Prostate gland (tissue), 2 donors: Measurements from ENCODE around the gene LRBA. TPM values are rescaled to one million over a fixed set of nuclear protein-coding genes. Genes with fewer than 3 reads are reported as not detected.

Source experiments
- DNase-seq: peaks from one replicate; pipeline ENCODE4 v3.0.0-alpha.2; 2019; ENCODE audit warnings: low spot score
- H3K27ac ChIP-seq, 2 donors: fragments of 200-600 bp; sonication (generic); 2 replicates each; pipeline ENCODE4 v1.5.1; 2017 to 2019
- H3K27me3 ChIP-seq: fragments of 200-600 bp; sonication (generic); replicated peaks from 2 replicates; pipeline ENCODE4 v1.5.1; 2019; ENCODE audit not compliant: insufficient read depth
- H3K36me3 ChIP-seq, 2 donors: fragments of 200-600 bp; sonication (generic); 1 replicate in 1 of 2; 2 replicates in 1 of 2; pipeline versions ENCODE4 v1.5.1 to v1.8.1; 2017 to 2019
- H3K4me1 ChIP-seq: fragments of 200-600 bp; sonication (generic); replicated peaks from 2 replicates; pipeline ENCODE4 v1.5.1; 2019
- H3K4me3 ChIP-seq, 2 donors: fragments of 200-600 bp; sonication (generic); 2 replicates each; pipeline ENCODE4 v1.5.1; 2017 to 2019
- H3K9me3 ChIP-seq: fragments of 200-600 bp; sonication (generic); 2 replicates; pipeline ENCODE4 v1.5.1; 2017
- CTCF ChIP-seq, 4 experiments: fragments of 200-600 bp in 2 of 4; fragments of 450-650 bp in 2 of 4; sonication (generic) in 2 of 4; IDR thresholded peaks; 1 replicate in 3 of 4; 2 replicates in 1 of 4; pipeline ENCODE4 v1.5.1; 2016 to 2019; ENCODE audit warnings: antibody characterized with exemption in 4 of 4, mild to moderate bottlenecking in 2 of 4, moderate library complexity in 2 of 4
- POLR2A ChIP-seq: fragments of 450-650 bp; IDR thresholded peaks from one replicate; pipeline ENCODE4 v1.6.1; 2016; ENCODE audit warnings: antibody characterized with exemption, mild to moderate bottlenecking
- POLR2AphosphoS5 ChIP-seq: sonication (generic); formaldehyde crosslinking; IDR thresholded peaks from one replicate; pipeline ENCODE4 v1.6.1; 2017; ENCODE audit warnings: antibody characterized with exemption
- WGBS: methylation state at CpG from one replicate; pipeline ENCODE4 v1.1.5; 2018; 5-methylcytosine and 5-hydroxymethylcytosine counted together
- intact Hi-C: fragments of 100-400 bp; cut with DNase I; formaldehyde crosslinking; loops from one replicate; pipeline ENCODE4 v1.14.2; 2022
- total RNA-seq, 2 donors: library from RNA; depleted of rRNA; stranded (reverse); fragments of >200 nt; gene quantifications; one replicate each; pipeline ENCODE4 v1.1.0, GENCODE V29; 2016

Gene LRBA
- total RNA-seq, 2 donors from 2014 or later: 69.8 to 79.8 TPM

- no peaks in the 10 kb centered on the region for H3K27me3 ChIP-seq
- no peak overlapping the region for H3K27ac ChIP-seq
- WGBS: 72% methylated on average over 1 of the region's 1 CpG
- no peak overlapping the region for H3K4me3 ChIP-seq
- H3K9me3 ChIP-seq: no peaks in the 10 kb centered on the region
- TF ChIP-seq POLR2A (no peak), CTCF (IDR thresholded peaks at IDR 0.05) (no peak), POLR2AphosphoS5 (no peak)
- H3K4me1 ChIP-seq: no peaks in the 10 kb centered on the region
- no peaks in the 10 kb centered on the region for H3K36me3 ChIP-seq
- intact Hi-C loops: no loop called here
- DNase-seq: no peak
These were observed 162.9 kb downstream of the LRBA start for GRCh38 chr4:150852216-150852615.

- Histone ChIP-seq H3K4me1 (no peaks in the 10 kb centered on the region), H3K27me3 (no peaks in the 10 kb centered on the region), H3K36me3 (no peaks in the 10 kb centered on the region), H3K27ac (no peak overlapping the region), H3K9me3 (no peaks in the 10 kb centered on the region), H3K4me3 (no peak overlapping the region)
- intact Hi-C loops: no loop called here
- TF ChIP-seq CTCF (IDR thresholded peaks at IDR 0.05) (no peak), POLR2A (no peak), POLR2AphosphoS5 (no peak)
- DNase-seq: no peak
- WGBS: 90% methylated on average over 1 of the region's 1 CpG
These were observed 166.1 kb downstream of the LRBA start for GRCh38 chr4:150849016-150849415.

- intact Hi-C loops: no loop called here
- H3K9me3 ChIP-seq: no peaks in the 10 kb centered on the region
- TF ChIP-seq CTCF (IDR thresholded peaks at IDR 0.05): no peak
- 90% methylated on average over 8 of the region's 8 CpGs for WGBS
- no peak overlapping the region for H3K4me3 ChIP-seq
- H3K27me3 ChIP-seq: no peaks in the 10 kb centered on the region
- no peaks in the 10 kb centered on the region for H3K4me1 ChIP-seq
- no peak overlapping the region for H3K27ac ChIP-seq
- no peak for DNase-seq
- H3K36me3 ChIP-seq: no peaks in the 10 kb centered on the region
These were observed 186.9 kb downstream of the LRBA start for GRCh38 chr4:150828159-150828558.

GRCh38 chr4:150827226-150827625 is 187.9 kb downstream of the LRBA start:
- intact Hi-C loops: no loop called here

More at GRCh38 chr4:150827226-150827625, 187.9 kb downstream of the LRBA start:
- 100% methylated on average over 1 of the region's 1 CpG for WGBS
- H3K4me1 ChIP-seq: no peaks in the 10 kb centered on the region
- H3K27ac ChIP-seq: no peak overlapping the region
- no peak for DNase-seq
- no peaks in the 10 kb centered on the region for H3K27me3 ChIP-seq
- no peak overlapping the region for H3K4me3 ChIP-seq
- TF ChIP-seq POLR2AphosphoS5 (no peak), POLR2A (no peak), CTCF (IDR thresholded peaks at IDR 0.05) (no peak)
- no peaks in the 10 kb centered on the region for H3K36me3 ChIP-seq
- H3K9me3 ChIP-seq: no peaks in the 10 kb centered on the region
